H1 (cell line): ENCODE data around the gene IQCF2. TPM values are rescaled to one million over a fixed set of nuclear protein-coding genes. Genes with fewer than 3 reads are reported as not detected.
A peak's percentile ranks its signal among the peaks of the same experiment; 100 is the strongest.

ENCODE experiments used
- BRCA1 ChIP-seq: IDR thresholded peaks from 2 replicates; pipeline ENCODE4 v1.6.1; 2012; ENCODE audit warnings: low read depth, low read length, improper control_type of control experiment
- EZH2 ChIP-seq: fragments of 200-600 bp; sonication (generic); IDR thresholded peaks from 2 replicates; pipeline ENCODE4 v1.7.1; 2012; ENCODE audit warnings: low read depth, mild to moderate bottlenecking, moderate library complexity, low read length, inconsistent platforms; ENCODE audit not compliant: severe bottlenecking
- FOSL1 ChIP-seq: IDR thresholded peaks from 2 replicates; pipeline ENCODE4 v1.6.1; 2011; ENCODE audit warnings: mild to moderate bottlenecking, low read depth, low read length, moderate library complexity; ENCODE audit not compliant: insufficient read depth
- NANOG ChIP-seq: IDR thresholded peaks from 2 replicates; pipeline ENCODE4 v1.6.1; 2011; ENCODE audit warnings: low read length, low read depth, mild to moderate bottlenecking, inconsistent platforms; ENCODE audit not compliant: insufficient read depth, poor library complexity, severe bottlenecking
- NRF1 ChIP-seq: IDR thresholded peaks from 2 replicates; pipeline ENCODE4 v1.6.1; 2011; ENCODE audit warnings: mild to moderate bottlenecking, low read depth, low read length, improper control_type of control experiment
- POLR2AphosphoS5 ChIP-seq: IDR thresholded peaks from 2 replicates; pipeline ENCODE4 v1.6.1; 2011; ENCODE audit warnings: low read depth, low read length
- RXRA ChIP-seq: IDR thresholded peaks from 2 replicates; pipeline ENCODE4 v1.6.1; 2011; ENCODE audit warnings: low read depth, mild to moderate bottlenecking, low read length, moderate library complexity; ENCODE audit not compliant: insufficient read depth
- SIN3A ChIP-seq, 2 experiments: IDR thresholded peaks in 1 of 2; conservative IDR thresholded peaks in 1 of 2; 2 replicates each; pipeline ENCODE4 v1.6.1; 2011 to 2012; ENCODE audit warnings: low read length in 2 of 2, improper control_type of control experiment in 1 of 2, low read depth in 1 of 2, mild to moderate bottlenecking in 1 of 2
- SIX5 ChIP-seq: IDR thresholded peaks from 2 replicates; pipeline ENCODE4 v1.6.1; 2011; ENCODE audit warnings: mild to moderate bottlenecking, low read depth, low read length
- SP2 ChIP-seq: IDR thresholded peaks from 2 replicates; pipeline ENCODE4 v1.6.1; 2012; ENCODE audit warnings: mild to moderate bottlenecking, low read length, inconsistent platforms
- TBP ChIP-seq: IDR thresholded peaks from 2 replicates; pipeline ENCODE4 v1.6.1; 2011; ENCODE audit warnings: low read depth, low read length, improper control_type of control experiment
- TCF12 ChIP-seq: IDR thresholded peaks from 2 replicates; pipeline ENCODE4 v1.6.1; 2011; ENCODE audit warnings: low read depth, mild to moderate bottlenecking, low read length
- polyA plus RNA-seq, 7 experiments: library from polyadenylated mRNA; depleted of rRNA in 3 of 7; stranded (reverse) in 5 of 7; unstranded in 2 of 7; fragments of >200 nt in 5 of 7; fragments of 200-250 nt in 2 of 7; gene quantifications; 1 replicate in 5 of 7; 2 replicates in 1 of 7; 4 replicates in 1 of 7; pipeline versions ENCODE4 v1.2.1 to v1.2.3, GENCODE V29; 2011 to 2013; ENCODE audit warnings: missing spikeins in 2 of 7, mixed read lengths in 2 of 7
- total RNA-seq: library from RNA; stranded (reverse); fragmentation: NEBNext Ultra II Directional; extraction: Animal tissue kit (Norgen Biotek cat#: 25700); gene quantifications from 2 replicates; pipeline ENCODE4 v1.2.1, GENCODE V29; 2021
- TF ChIP-seq, protein P1 (sequence below): IDR thresholded peaks from 2 replicates; pipeline ENCODE4 v1.6.1; 2012; ENCODE audit warnings: inconsistent platforms
- TF ChIP-seq, protein P2 (sequence below), 3 experiments: IDR thresholded peaks; 1 replicate in 2 of 3; 2 replicates in 1 of 3; pipeline versions ENCODE4 v1.5.1 to v1.6.1; 2011; ENCODE audit warnings: low read length in 3 of 3, mild to moderate bottlenecking in 3 of 3, inconsistent platforms in 2 of 3, low read depth in 1 of 3, moderate library complexity in 1 of 3; ENCODE audit not compliant: insufficient read depth in 1 of 3; ENCODE audit errors: control extremely low read depth in 1 of 3

IQCF2 gene
- total and polyA plus RNA-seq, 2 of the 8 experiments (the other 6 are each of a cell fraction or from before 2014, with no cell fraction given) = not detected

DNA sequence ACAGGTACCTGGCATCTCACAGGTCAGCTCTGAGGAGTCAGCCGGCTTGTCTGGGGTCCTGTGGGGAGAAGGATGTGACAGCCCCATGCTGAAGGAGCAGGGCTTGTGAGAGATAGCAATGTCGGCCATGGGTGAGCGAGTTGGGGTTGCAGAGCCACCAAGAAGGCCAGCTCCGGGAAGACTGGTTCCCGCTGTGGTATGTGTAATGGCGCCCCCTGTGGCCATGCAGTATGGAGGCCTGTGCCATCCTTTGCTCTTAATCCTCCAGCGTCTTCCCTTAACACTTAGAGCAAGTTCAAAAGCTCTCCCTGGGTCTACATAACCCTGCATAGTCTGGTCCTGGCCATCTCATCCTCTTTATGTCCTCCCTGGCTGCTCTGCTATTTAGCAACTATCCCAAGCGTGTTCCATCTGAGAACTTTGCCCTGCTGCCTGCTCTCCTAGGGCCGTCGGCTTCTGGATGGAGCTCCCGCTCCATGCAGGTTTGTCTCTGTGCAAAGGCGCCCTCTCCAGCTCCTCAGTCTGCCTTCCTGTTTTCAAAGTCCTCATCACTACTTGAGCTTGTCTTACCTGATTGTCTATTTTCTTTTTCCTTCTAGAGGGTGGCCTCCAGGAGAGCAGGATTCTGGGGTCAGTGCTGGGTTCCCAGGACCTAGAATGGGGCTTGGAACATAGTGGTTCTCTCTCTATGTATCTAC lies 41.6 kb upstream of the IQCF2 start (continued):
- TF ChIP-seq FOSL1 = no peak
- no peak for TF ChIP-seq TCF12
- no peak for TF ChIP-seq NANOG
- 0 out of 2 replicates have a peak, but pooled peaks have one; percentile 12 for TF ChIP-seq TBP
- no peak for TF ChIP-seq RXRA
- no peak for TF ChIP-seq EZH2
- TF ChIP-seq NRF1 = no peak
- no peak for TF ChIP-seq SIN3A (conservative IDR thresholded peaks at IDR 0.05 in 1 of 2, IDR thresholded peaks at IDR 0.05 in 1 of 2; ENCODE audit: low read depth in 1 of 2, low read length in 2 of 2)
- TF ChIP-seq, protein P1, sequence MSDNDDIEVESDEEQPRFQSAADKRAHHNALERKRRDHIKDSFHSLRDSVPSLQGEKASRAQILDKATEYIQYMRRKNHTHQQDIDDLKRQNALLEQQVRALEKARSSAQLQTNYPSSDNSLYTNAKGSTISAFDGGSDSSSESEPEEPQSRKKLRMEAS = peak; percentile 27; the same call in 1 of the 2 replicates
- no peak for TF ChIP-seq SIX5
- no peak for TF ChIP-seq SP2
- TF ChIP-seq POLR2AphosphoS5 = no peak
- no peak for TF ChIP-seq BRCA1
- TF ChIP-seq, protein P2, sequence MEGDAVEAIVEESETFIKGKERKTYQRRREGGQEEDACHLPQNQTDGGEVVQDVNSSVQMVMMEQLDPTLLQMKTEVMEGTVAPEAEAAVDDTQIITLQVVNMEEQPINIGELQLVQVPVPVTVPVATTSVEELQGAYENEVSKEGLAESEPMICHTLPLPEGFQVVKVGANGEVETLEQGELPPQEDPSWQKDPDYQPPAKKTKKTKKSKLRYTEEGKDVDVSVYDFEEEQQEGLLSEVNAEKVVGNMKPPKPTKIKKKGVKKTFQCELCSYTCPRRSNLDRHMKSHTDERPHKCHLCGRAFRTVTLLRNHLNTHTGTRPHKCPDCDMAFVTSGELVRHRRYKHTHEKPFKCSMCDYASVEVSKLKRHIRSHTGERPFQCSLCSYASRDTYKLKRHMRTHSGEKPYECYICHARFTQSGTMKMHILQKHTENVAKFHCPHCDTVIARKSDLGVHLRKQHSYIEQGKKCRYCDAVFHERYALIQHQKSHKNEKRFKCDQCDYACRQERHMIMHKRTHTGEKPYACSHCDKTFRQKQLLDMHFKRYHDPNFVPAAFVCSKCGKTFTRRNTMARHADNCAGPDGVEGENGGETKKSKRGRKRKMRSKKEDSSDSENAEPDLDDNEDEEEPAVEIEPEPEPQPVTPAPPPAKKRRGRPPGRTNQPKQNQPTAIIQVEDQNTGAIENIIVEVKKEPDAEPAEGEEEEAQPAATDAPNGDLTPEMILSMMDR (IDR thresholded peaks at IDR 0.05; ENCODE audit: control extremely low read depth in 1 of 3, insufficient read depth in 1 of 3, low read depth in 1 of 3, low read length in 3 of 3) = peak; percentile 74 to 96 (median 86)
